Chondrocyte (in vitro differentiated cells): ENCODE measurements around the gene TJP2. TPM values are rescaled to one million over a fixed set of nuclear protein-coding genes. Genes with fewer than 3 reads are reported as not detected.

ENCODE experiments used
- DNase-seq: peaks from one replicate; pipeline ENCODE4 v3.0.0; 2021; ENCODE audit warnings: mixed read lengths, low spot score
- H3K27ac Mint-ChIP-seq: one replicate; pipeline ENCODE4 v1.8.0; 2021; ENCODE audit warnings: mild to moderate bottlenecking, moderate library complexity, mixed read lengths; ENCODE audit not compliant: unreplicated experiment
- H3K27me3 Mint-ChIP-seq: 2 replicates; pipeline ENCODE4 v1.8.0; 2021; ENCODE audit warnings: low read depth, mixed read lengths
- H3K36me3 Mint-ChIP-seq: 2 replicates; pipeline ENCODE4 v1.8.0; 2021; ENCODE audit warnings: low read depth, mixed read lengths
- H3K4me1 Mint-ChIP-seq: 2 replicates; pipeline ENCODE4 v1.8.0; 2021; ENCODE audit warnings: low read depth, mild to moderate bottlenecking, mixed read lengths
- H3K4me3 Mint-ChIP-seq: one replicate; pipeline ENCODE4 v1.8.0; 2021; ENCODE audit warnings: mild to moderate bottlenecking, moderate library complexity, mixed read lengths; ENCODE audit not compliant: unreplicated experiment
- H3K9me3 Mint-ChIP-seq: 2 replicates; pipeline ENCODE4 v1.8.0; 2021; ENCODE audit warnings: low read depth, mixed read lengths
- CTCF ChIP-seq: fragments of 200-600 bp; sonication (generic); IDR thresholded peaks from 2 replicates; pipeline ENCODE4 v1.5.0; 2021; ENCODE audit warnings: antibody characterized with exemption, mild to moderate bottlenecking, moderate library complexity
- total RNA-seq: library from RNA; stranded (reverse); gene quantifications from 3 replicates; pipeline ENCODE4 v1.2.1, GENCODE V29; 2021

The TJP2 gene
- total RNA-seq, 1 donor from 2014 or later: 50.6 TPM

- H3K4me3 Mint-ChIP-seq: no peak overlapping the region
- H3K9me3 Mint-ChIP-seq: no peaks in the 10 kb centered on the region
- H3K27me3 Mint-ChIP-seq: no peaks in the 10 kb centered on the region
- H3K4me1 Mint-ChIP-seq: peaks cover 63% of the 10 kb centered on the region
- TF ChIP-seq CTCF: no peak
- no peak for DNase-seq
- peak overlapping the region; percentile 1 for H3K27ac Mint-ChIP-seq
- no peaks in the 10 kb centered on the region for H3K36me3 Mint-ChIP-seq
Measured at GRCh38 chr9:69178583-69179011, 4.5 kb downstream of the TJP2 start.

DNA sequence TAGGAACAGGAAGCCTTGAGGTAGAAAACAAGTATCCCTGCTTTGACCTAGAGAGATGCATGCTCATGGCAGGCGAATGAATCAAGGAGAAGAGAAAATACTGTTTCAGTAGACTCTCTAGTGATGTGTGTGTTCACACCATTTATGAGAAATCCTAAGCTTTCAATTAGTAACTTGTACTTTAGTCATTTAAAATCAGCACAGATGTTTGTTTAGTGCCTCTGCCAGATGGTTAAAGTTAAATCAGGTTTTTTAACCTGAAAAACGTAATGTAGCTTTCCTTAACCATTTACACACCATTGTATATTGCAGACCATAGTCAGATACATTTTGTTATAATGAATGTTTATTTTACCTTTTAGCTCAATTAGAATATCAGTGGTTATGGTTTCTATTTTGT is 5.0 kb downstream of the TJP2 start:
- no peak for TF ChIP-seq CTCF
- H3K9me3 Mint-ChIP-seq: no peaks in the 10 kb centered on the region
- DNase-seq: no peak
- no peak overlapping the region for H3K4me3 Mint-ChIP-seq
- no peak overlapping the region for H3K27ac Mint-ChIP-seq
- no peaks in the 10 kb centered on the region for H3K36me3 Mint-ChIP-seq
- H3K27me3 Mint-ChIP-seq: no peaks in the 10 kb centered on the region
- H3K4me1 Mint-ChIP-seq: peaks cover 64% of the 10 kb centered on the region

GRCh38 chr9:69180200-69180599 is 6.1 kb downstream of the TJP2 start:
- TF ChIP-seq CTCF: no peak
- H3K36me3 Mint-ChIP-seq: no peaks in the 10 kb centered on the region
- peaks cover 61% of the 10 kb centered on the region for H3K4me1 Mint-ChIP-seq
- H3K27ac Mint-ChIP-seq: peak overlapping the region; percentile 74
- H3K9me3 Mint-ChIP-seq: no peaks in the 10 kb centered on the region
- no peak overlapping the region for H3K4me3 Mint-ChIP-seq
- DNase-seq: no peak
- no peaks in the 10 kb centered on the region for H3K27me3 Mint-ChIP-seq

GRCh38 chr9:69180670-69181069 is 6.6 kb downstream of the TJP2 start:
- Mint-ChIP-seq H3K27ac (peak overlapping the region; percentile 74), H3K4me1 (peaks cover 56% of the 10 kb centered on the region), H3K36me3 (no peaks in the 10 kb centered on the region), H3K9me3 (no peaks in the 10 kb centered on the region), H3K27me3 (no peaks in the 10 kb centered on the region), H3K4me3 (no peak overlapping the region)
- no peak for DNase-seq
- no peak for TF ChIP-seq CTCF

- H3K9me3 Mint-ChIP-seq: no peaks in the 10 kb centered on the region
Measured at GRCh38 chr9:69181908-69182353, 7.9 kb downstream of the TJP2 start.

More at GRCh38 chr9:69181908-69182353, 7.9 kb downstream of the TJP2 start:
- peak overlapping the region; percentile 73 for H3K27ac Mint-ChIP-seq
- H3K27me3 Mint-ChIP-seq: no peaks in the 10 kb centered on the region
- H3K4me3 Mint-ChIP-seq: no peak overlapping the region
- no peak for TF ChIP-seq CTCF
- H3K4me1 Mint-ChIP-seq: peaks cover 57% of the 10 kb centered on the region
- H3K36me3 Mint-ChIP-seq: no peaks in the 10 kb centered on the region
- DNase-seq: no peak
